Epithelial cell of esophagus (primary cell): ENCODE results near the gene USP15.

Source experiments
- DNase-seq: peaks from one replicate; pipeline ENCODE4 v3.0.0; 2010; ENCODE audit warnings: low read depth
- H3K4me3 ChIP-seq: 2 replicates; pipeline ENCODE4 v1.5.1; 2011; ENCODE audit warnings: mild to moderate bottlenecking, low read length, control low read depth
- CTCF ChIP-seq: IDR thresholded peaks from 2 replicates; pipeline ENCODE4 v1.5.1; 2011; ENCODE audit warnings: low read depth, mild to moderate bottlenecking, low read length, control low read depth, inconsistent platforms; ENCODE audit not compliant: insufficient read depth; ENCODE audit errors: missing control alignments

Gene USP15

GRCh38 chr12:62278022-62278421 lies 17.8 kb downstream of the USP15 start:
- DNase-seq: no peak
- no peak overlapping the region for H3K4me3 ChIP-seq
- TF ChIP-seq CTCF: no peak

GRCh38 chr12:62279058-62279457 lies 18.9 kb downstream of the USP15 start:
- no peak for TF ChIP-seq CTCF
- no peak for DNase-seq
- no peak overlapping the region for H3K4me3 ChIP-seq

GRCh38 chr12:62279961-62280360 lies 19.8 kb downstream of the USP15 start:
- DNase-seq: no peak
- no peak for TF ChIP-seq CTCF
- H3K4me3 ChIP-seq: no peak overlapping the region

- no peak for DNase-seq
- H3K4me3 ChIP-seq: no peak overlapping the region
- TF ChIP-seq CTCF: no peak
These were observed 22.0 kb downstream of the USP15 start for GRCh38 chr12:62282057-62282774.

- no peak for TF ChIP-seq CTCF
- DNase-seq: no peak
- H3K4me3 ChIP-seq: no peak overlapping the region
These were observed 24.5 kb downstream of the USP15 start for GRCh38 chr12:62284749-62285148.

- H3K4me3 ChIP-seq: no peak overlapping the region
- no peak for DNase-seq
- TF ChIP-seq CTCF: no peak
These were observed 25.1 kb downstream of the USP15 start for GRCh38 chr12:62285284-62285683.

GRCh38 chr12:62288328-62288727 lies 28.1 kb downstream of the USP15 start:
- no peak overlapping the region for H3K4me3 ChIP-seq
- TF ChIP-seq CTCF: no peak
- no peak for DNase-seq
